Stomach (tissue), 4 donors: Measurements from ENCODE around the gene UBAC1.

Experiments
- CTCF ChIP-seq, 7 experiments: fragments of 450-650 bp in 4 of 7; fragments of 200-600 bp in 3 of 7; sonication (generic) in 3 of 7; IDR thresholded peaks; one replicate each; pipeline ENCODE4 v1.5.1; 2016 to 2019; ENCODE audit warnings: antibody characterized with exemption in 7 of 7, control low read depth in 2 of 7, mild to moderate bottlenecking in 1 of 7
- POLR2AphosphoS5 ChIP-seq, 3 donors: sonication (generic); formaldehyde crosslinking; IDR thresholded peaks; one replicate each; pipeline ENCODE4 v1.6.1; 2016; ENCODE audit warnings: antibody characterized with exemption in 3 of 3

GRCh38 chr9:135993765-135994500, 32.8 kb upstream of the UBAC1 start:
- TF ChIP-seq CTCF (IDR thresholded peaks at IDR 0.05), result no peak
- TF ChIP-seq POLR2AphosphoS5 (IDR thresholded peaks at IDR 0.05), result no peak
